DMS153 treated with DMSO at 0.1 percent for 48 hours (cell line): ENCODE measurements around the gene KRT84.

ENCODE experiments used
- DNase-seq: peaks from one replicate; lab custom pipeline; 2025; ENCODE audit not compliant: unreplicated experiment; lab: John Stamatoyannopoulos, UW

KRT84 gene, protein sequence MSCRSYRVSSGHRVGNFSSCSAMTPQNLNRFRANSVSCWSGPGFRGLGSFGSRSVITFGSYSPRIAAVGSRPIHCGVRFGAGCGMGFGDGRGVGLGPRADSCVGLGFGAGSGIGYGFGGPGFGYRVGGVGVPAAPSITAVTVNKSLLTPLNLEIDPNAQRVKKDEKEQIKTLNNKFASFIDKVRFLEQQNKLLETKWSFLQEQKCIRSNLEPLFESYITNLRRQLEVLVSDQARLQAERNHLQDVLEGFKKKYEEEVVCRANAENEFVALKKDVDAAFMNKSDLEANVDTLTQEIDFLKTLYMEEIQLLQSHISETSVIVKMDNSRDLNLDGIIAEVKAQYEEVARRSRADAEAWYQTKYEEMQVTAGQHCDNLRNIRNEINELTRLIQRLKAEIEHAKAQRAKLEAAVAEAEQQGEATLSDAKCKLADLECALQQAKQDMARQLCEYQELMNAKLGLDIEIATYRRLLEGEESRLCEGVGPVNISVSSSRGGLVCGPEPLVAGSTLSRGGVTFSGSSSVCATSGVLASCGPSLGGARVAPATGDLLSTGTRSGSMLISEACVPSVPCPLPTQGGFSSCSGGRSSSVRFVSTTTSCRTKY

DNA sequence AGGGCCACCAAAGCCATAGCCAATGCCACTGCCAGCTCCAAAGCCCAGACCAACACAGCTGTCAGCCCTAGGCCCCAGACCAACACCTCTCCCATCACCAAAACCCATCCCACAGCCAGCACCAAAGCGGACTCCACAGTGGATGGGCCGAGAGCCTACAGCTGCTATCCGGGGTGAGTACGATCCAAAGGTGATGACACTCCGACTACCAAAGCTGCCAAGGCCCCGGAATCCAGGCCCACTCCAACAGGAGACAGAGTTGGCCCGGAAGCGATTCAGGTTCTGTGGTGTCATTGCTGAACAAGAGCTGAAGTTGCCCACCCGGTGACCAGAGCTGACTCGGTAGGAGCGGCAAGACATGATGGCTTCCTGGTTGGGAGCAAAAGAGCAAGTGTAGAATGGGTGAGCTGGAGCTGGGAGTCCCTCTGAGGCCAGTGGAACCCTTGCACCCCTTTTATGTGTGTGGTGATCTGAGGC is at the start of gene KRT84:
Gene KRT84, minus strand, starts transcription at position 427 of the 477 bp plus-strand sequence. Its CDS starts 67 bp downstream, at position 360.
- no peak for DNase-seq

DNA sequence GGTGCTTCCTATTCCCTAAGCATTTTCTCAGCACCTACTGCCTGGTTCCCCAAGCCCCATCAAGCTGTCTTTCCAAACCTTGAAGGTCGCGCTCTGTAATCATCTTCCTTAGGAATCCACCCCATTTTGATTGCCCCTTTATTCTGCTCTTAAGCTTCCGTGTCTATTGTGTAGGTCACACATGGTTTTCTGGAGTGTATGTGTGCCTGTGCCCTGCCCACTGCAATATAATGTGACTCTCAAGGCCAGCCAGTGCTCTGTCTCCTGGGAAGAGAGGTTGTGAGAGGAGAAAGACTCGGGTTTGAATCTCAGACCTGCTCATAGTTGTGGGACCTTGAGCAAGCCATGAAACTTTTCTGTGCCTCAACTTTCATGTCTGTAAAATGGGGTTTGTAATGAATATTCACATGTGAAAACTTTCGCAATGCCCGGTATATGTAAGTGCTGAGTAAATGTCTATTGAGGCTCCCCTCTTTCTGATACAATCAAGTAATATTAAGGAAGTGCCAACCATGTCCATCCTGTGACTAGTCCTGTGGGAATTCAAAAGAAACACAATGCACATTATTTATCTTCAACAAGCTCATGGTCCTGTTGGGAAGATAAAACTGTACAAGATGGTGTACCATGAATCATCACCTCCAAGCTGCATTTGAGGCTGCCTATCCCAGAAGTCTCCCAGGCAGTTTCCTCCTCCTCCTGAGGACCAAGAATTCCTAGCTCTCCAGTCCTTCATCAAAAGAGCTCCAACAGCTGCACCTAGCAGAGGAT is 49.5 kb upstream of the KRT84 start:
- DNase-seq = no peak

- DNase-seq = peak; percentile 8
Observed at GRCh38 chr12:52434081-52434733, 48.8 kb upstream of the KRT84 start, which contains the start of gene KRT75. Gene KRT75 (minus strand): TSS chr12:52434371. CDS start chr12:52434304, 67 bp downstream.

- no peak for DNase-seq
Observed at GRCh38 chr12:52433501-52434080, 48.1 kb upstream of the KRT84 start.

DNA sequence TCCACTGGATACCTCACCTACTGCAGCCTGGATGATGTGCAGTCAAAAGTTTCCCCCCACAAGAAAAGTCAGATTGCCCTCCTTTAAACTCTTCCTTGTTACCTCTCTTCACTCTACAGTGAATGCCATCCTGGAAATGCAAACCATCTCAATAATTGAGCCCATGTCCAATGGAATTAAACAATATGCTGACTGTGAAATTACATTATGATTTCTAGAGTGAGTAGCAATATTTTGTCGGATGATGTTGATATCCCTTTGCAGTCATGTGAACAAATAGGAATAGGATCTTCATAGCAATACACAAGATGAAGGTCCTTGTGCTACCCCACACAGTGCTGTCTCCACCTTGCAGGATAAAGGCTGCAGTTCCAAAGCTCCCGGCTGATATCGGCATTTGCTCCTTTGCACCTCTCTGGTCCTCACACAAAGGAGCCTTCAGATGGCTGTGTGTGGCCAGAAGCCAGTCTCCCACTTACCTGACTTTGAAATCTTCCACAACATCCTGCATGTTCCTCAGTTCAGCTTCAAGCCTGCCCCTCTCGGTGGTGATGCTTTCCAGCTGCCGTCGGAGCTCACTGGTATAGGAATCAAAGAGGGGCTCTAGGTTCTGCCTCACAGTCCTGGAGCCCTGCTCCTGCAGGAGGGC is 47.2 kb upstream of the KRT84 start:
- no peak for DNase-seq

GRCh38 chr12:52428121-52428520 is 42.7 kb upstream of the KRT84 start:
- no peak for DNase-seq

GRCh38 chr12:52427083-52427482 is 41.6 kb upstream of the KRT84 start:
- DNase-seq = no peak

DNA sequence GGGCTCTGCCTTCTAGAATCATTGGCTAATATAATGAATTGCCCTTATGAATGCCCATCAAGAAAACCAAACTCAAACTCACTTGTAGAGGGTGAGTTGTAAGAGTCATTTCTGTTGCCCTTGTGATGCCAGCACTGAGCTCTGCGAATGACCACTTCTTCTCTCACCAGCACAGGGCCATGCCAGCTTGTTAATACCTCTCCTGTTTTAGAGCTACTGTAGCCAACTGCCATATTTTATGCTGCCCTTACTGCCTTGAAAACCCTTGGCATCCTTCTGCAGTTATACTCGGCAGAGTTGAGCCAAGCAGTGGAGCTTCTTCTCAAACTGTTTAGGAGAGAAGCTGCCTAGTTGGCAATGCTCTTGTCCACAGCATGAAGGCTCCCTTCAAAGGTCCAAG is 40.6 kb upstream of the KRT84 start:
- DNase-seq = no peak

DNA sequence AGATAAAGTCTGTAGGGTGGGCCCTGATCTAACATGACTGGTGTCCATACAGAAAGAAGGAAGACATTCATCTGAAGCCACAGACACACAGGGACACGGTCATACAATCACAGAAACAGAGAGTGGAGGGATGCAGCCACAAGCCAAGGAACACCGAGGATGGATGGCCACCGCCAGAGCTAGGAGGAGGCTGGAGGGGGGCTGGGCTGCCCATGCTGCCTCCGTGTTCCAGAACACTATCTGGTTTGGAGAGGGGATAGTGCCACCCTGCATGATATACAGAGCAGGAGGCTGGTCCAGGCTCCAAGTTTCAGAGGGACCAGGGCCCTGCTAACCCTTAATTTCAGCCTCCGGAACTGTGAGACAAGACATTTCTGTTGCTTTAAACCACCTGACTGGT is 40.0 kb upstream of the KRT84 start:
- DNase-seq = no peak

- DNase-seq = no peak
Observed at GRCh38 chr12:52423661-52424500, 38.4 kb upstream of the KRT84 start.

GRCh38 chr12:52423035-52423434 is 37.6 kb upstream of the KRT84 start:
- no peak for DNase-seq

GRCh38 chr12:52419656-52420055 is 34.2 kb upstream of the KRT84 start:
- no peak for DNase-seq

DNA sequence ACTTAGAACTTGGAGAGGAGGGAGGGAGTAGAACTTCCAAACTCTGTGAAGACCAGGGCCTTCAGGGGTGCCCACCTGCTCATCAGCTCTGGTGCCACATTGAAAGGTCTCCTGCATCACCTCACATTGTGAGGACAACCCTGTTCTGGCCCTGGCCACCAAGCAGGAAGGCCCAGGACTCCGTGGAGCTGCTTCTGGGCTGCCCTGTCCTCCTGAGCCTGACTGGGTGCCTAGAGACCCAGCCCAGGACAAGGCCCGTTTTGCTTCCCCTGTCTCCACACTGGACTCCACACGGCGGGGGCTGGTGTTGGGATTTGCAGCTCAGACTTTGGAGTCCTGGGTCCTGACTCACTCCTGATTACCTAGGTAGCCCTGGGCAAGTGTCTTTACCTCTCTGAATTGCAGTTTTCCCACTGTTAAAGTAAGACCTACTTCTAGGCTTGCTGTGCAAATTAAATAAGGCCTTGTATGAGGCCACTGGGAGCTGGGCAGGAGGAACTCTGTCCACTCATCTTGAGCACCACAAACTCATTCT is 33.2 kb upstream of the KRT84 start:
- DNase-seq = no peak

DNA sequence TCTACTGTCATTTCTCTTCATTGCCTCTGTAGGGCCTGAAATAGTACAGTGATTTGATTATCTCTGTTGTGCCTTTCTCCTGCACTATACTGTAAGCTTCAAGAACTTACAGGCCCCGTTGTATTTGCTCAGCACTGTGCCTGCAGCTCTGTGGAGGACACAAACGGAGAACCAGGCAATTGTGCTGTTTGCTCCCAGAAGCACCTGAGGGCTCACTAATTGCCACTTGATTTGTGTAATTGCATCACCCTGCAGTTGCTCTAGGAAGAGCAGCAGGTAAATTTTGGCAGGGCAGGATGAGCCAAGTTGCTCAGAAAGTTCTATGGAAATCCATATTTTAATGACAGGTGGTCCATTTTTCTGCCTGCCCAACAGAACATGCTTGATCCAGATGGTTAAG is 32.3 kb upstream of the KRT84 start:
- peak; percentile 51 for DNase-seq

DNA sequence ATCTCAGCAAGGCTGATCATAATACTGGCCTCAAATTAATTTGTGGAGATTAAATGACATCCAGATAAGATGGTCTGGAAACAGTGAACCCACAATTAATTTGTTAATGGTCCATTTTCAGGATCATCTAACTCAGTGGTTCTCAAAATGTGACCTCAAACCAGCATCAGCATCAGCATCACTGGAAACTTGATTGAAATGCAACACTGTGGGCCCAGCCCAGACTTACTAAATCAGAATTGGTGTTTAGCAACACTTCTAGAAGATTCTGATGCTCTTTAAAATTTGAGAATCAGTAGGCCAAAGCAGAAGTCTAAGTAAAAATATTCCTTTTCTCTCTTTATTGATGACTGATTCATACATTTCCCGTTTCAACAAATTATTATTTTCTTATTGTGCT is 31.3 kb upstream of the KRT84 start:
- no peak for DNase-seq

DNA sequence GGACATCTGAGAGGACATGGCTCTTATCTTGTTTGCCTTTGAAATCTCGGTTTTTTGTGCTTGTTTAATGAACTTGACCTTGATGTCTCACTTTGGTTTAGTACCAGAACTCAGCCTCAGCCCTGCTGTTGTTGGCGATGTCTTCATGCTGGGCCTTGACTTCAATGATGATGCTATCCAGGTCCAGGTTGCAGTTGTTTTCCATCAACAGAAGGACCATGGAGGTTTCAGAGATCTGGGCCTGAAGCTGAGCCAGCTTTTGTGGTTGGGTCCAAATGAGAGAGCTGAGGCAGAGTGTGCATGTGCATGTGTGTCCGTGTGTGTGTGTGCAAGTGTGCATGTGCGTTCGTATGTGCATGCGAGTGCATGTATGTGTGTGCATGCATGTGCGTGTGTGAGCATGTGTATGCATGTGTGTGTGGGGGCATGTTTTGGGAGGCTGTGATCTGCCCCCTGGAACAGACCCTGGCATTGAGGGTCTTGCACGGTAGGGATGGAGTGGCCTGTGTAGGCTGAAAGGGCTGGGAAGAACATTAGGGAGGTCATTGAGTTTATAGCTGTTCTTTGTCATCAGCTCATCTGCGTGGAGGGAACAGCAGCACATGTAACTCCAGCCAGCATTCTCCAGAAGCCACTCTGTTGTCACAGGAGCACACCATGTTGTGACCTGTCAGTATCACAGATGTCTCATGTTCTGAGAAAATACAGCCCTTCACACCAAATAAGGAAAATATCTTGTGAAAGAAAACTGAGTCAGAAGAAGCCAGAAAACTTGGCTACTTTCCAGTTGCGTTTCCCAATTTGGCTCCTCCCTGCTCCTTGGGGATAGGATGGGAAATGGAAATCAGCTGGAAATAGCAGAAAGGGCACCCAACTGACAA is 30.7 kb upstream of the KRT84 start:
- DNase-seq = no peak

DNA sequence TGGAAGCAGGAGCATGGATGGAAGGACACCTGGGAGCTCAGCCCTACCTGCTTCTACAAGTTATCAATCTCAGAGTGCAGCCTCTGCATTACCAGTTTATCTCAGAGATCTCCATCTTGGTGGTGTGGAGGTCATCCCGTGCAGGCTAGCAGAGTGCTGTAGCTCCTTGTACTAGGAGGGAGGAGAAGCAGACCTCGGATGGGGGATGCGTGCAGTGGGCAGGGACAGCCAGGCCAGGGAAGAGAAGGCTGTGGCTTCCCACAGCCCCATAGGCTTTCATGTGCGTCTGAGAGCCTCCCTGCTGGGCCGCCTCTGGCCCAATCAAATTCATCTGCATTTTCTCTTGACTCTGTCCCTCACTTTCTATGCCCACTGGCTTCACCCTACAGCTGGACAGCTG is 29.5 kb upstream of the KRT84 start:
- DNase-seq = no peak

GRCh38 chr12:52413782-52414345 is 28.4 kb upstream of the KRT84 start:
- DNase-seq = no peak
